ENCODE data around the gene WDR5.
A peak's percentile ranks its signal among the peaks of the same experiment; 100 is the strongest.

WDR5 gene

GRCh38 chr9:134141906-134142305 lies 6.0 kb downstream of the WDR5 start:
- FAIRE-seq, result no peak
- DNase-seq (ENCODE audit: insufficient read length, low spot score), result no peak
- TF ChIP-seq PAX5 (IDR thresholded peaks at IDR 0.05; ENCODE audit: insufficient read depth, low read length, severe bottlenecking), result no peak
- no peak for TF ChIP-seq POU2F2 (IDR thresholded peaks at IDR 0.05; ENCODE audit: low read depth, low read length)
- no peak for TF ChIP-seq SPI1 (IDR thresholded peaks at IDR 0.05; ENCODE audit: low read depth, low read length)
- no peak for TF ChIP-seq POLR2A (IDR thresholded peaks at IDR 0.05; ENCODE audit: low read depth, low read length)
- TF ChIP-seq TAF1 (IDR thresholded peaks at IDR 0.05; ENCODE audit: low read depth, low read length), result no peak
- no peak for TF ChIP-seq POLR2AphosphoS5 (IDR thresholded peaks at IDR 0.05; ENCODE audit: low read depth, low read length)

- FAIRE-seq, result no peak
- DNase-seq (ENCODE audit: insufficient read length, low spot score), result no peak
- TF ChIP-seq POU2F2 (IDR thresholded peaks at IDR 0.05; ENCODE audit: low read depth, low read length), result no peak
- no peak for TF ChIP-seq SPI1 (IDR thresholded peaks at IDR 0.05; ENCODE audit: low read depth, low read length)
Measured at GRCh38 chr9:134144801-134145200, 8.9 kb downstream of the WDR5 start.

- DNase-seq (ENCODE audit: insufficient read length, low spot score), result no peak
- TF ChIP-seq PAX5 (IDR thresholded peaks at IDR 0.05; ENCODE audit: insufficient read depth, low read length, severe bottlenecking) (no peak), SPI1 (IDR thresholded peaks at IDR 0.05; ENCODE audit: low read depth, low read length) (no peak), POLR2A (IDR thresholded peaks at IDR 0.05; ENCODE audit: low read depth, low read length) (no peak), TAF1 (IDR thresholded peaks at IDR 0.05; ENCODE audit: low read depth, low read length) (no peak), POLR2AphosphoS5 (IDR thresholded peaks at IDR 0.05; ENCODE audit: low read depth, low read length) (no peak), POU2F2 (IDR thresholded peaks at IDR 0.05; ENCODE audit: low read depth, low read length) (no peak)
- FAIRE-seq, result no peak
Measured at GRCh38 chr9:134145262-134145661, 9.4 kb downstream of the WDR5 start.

- no peak for FAIRE-seq
- TF ChIP-seq POLR2A (IDR thresholded peaks at IDR 0.05; ENCODE audit: low read depth, low read length), result no peak
- DNase-seq (ENCODE audit: insufficient read length, low spot score), result no peak
Measured at GRCh38 chr9:134146774-134147493, 11.1 kb downstream of the WDR5 start.

- DNase-seq (ENCODE audit: insufficient read length, low spot score), result no peak
- FAIRE-seq, result no peak
- TF ChIP-seq POLR2A (IDR thresholded peaks at IDR 0.05; ENCODE audit: low read depth, low read length) (no peak), PAX5 (IDR thresholded peaks at IDR 0.05; ENCODE audit: insufficient read depth, low read length, severe bottlenecking) (no peak), POLR2AphosphoS5 (IDR thresholded peaks at IDR 0.05; ENCODE audit: low read depth, low read length) (no peak), TAF1 (IDR thresholded peaks at IDR 0.05; ENCODE audit: low read depth, low read length) (no peak), SPI1 (IDR thresholded peaks at IDR 0.05; ENCODE audit: low read depth, low read length) (peak; percentile 2; the same call in 1 of the 2 replicates), POU2F2 (IDR thresholded peaks at IDR 0.05; ENCODE audit: low read depth, low read length) (no peak)
Measured at GRCh38 chr9:134149380-134149779, 13.5 kb downstream of the WDR5 start.

GRCh38 chr9:134150557-134151214 lies 14.8 kb downstream of the WDR5 start:
- no peak for DNase-seq (ENCODE audit: insufficient read length, low spot score)
- no peak for FAIRE-seq
- no peak for TF ChIP-seq POU2F2 (IDR thresholded peaks at IDR 0.05; ENCODE audit: low read depth, low read length)
- no peak for TF ChIP-seq PAX5 (IDR thresholded peaks at IDR 0.05; ENCODE audit: insufficient read depth, low read length, severe bottlenecking)
- no peak for TF ChIP-seq POLR2A (IDR thresholded peaks at IDR 0.05; ENCODE audit: low read depth, low read length)
- TF ChIP-seq SPI1 (IDR thresholded peaks at IDR 0.05; ENCODE audit: low read depth, low read length), result 0 out of 2 replicates have a peak, but pooled peaks have one; percentile 3
- no peak for TF ChIP-seq POLR2AphosphoS5 (IDR thresholded peaks at IDR 0.05; ENCODE audit: low read depth, low read length)
- no peak for TF ChIP-seq TAF1 (IDR thresholded peaks at IDR 0.05; ENCODE audit: low read depth, low read length)

- FAIRE-seq, result no peak
Measured at GRCh38 chr9:134152022-134152448, 16.2 kb downstream of the WDR5 start.

GRCh38 chr9:134152488-134152887 lies 16.6 kb downstream of the WDR5 start:
- DNase-seq (ENCODE audit: insufficient read length, low spot score), result no peak
- FAIRE-seq, result no peak
- no peak for TF ChIP-seq POU2F2 (IDR thresholded peaks at IDR 0.05; ENCODE audit: low read depth, low read length)
- TF ChIP-seq POLR2A (IDR thresholded peaks at IDR 0.05; ENCODE audit: low read depth, low read length), result no peak
- TF ChIP-seq SPI1 (IDR thresholded peaks at IDR 0.05; ENCODE audit: low read depth, low read length), result no peak
- no peak for TF ChIP-seq POLR2AphosphoS5 (IDR thresholded peaks at IDR 0.05; ENCODE audit: low read depth, low read length)
- TF ChIP-seq TAF1 (IDR thresholded peaks at IDR 0.05; ENCODE audit: low read depth, low read length), result no peak
- TF ChIP-seq PAX5 (IDR thresholded peaks at IDR 0.05; ENCODE audit: insufficient read depth, low read length, severe bottlenecking), result no peak

More at GRCh38 chr9:134152022-134152448, 16.2 kb downstream of the WDR5 start:
- DNase-seq (ENCODE audit: insufficient read length, low spot score), result no peak
- TF ChIP-seq POLR2A (IDR thresholded peaks at IDR 0.05; ENCODE audit: low read depth, low read length) (no peak), TAF1 (IDR thresholded peaks at IDR 0.05; ENCODE audit: low read depth, low read length) (no peak), POLR2AphosphoS5 (IDR thresholded peaks at IDR 0.05; ENCODE audit: low read depth, low read length) (no peak), POU2F2 (IDR thresholded peaks at IDR 0.05; ENCODE audit: low read depth, low read length) (no peak), PAX5 (IDR thresholded peaks at IDR 0.05; ENCODE audit: insufficient read depth, low read length, severe bottlenecking) (no peak), SPI1 (IDR thresholded peaks at IDR 0.05; ENCODE audit: low read depth, low read length) (no peak)

- no peak for DNase-seq (ENCODE audit: insufficient read length, low spot score)
- TF ChIP-seq POU2F2 (IDR thresholded peaks at IDR 0.05; ENCODE audit: low read depth, low read length) (no peak), SPI1 (IDR thresholded peaks at IDR 0.05; ENCODE audit: low read depth, low read length) (no peak), TAF1 (IDR thresholded peaks at IDR 0.05; ENCODE audit: low read depth, low read length) (no peak), POLR2AphosphoS5 (IDR thresholded peaks at IDR 0.05; ENCODE audit: low read depth, low read length) (no peak), POLR2A (IDR thresholded peaks at IDR 0.05; ENCODE audit: low read depth, low read length) (no peak), PAX5 (IDR thresholded peaks at IDR 0.05; ENCODE audit: insufficient read depth, low read length, severe bottlenecking) (no peak)
- FAIRE-seq, result no peak
Measured at GRCh38 chr9:134153450-134153849, 17.6 kb downstream of the WDR5 start.

All from GM12891 (cell line).